Fibroblast of skin of abdomen (primary cell): ENCODE measurements around the gene UGGT1.

Source experiments
- DNase-seq: peaks from one replicate; pipeline ENCODE4 v3.0.0-alpha.2; 2013

Gene UGGT1

GRCh38 chr2:128108166-128108565 is 17.2 kb downstream of the UGGT1 start:
- no peak for DNase-seq

GRCh38 chr2:128109243-128109642 is 18.2 kb downstream of the UGGT1 start:
- no peak for DNase-seq

GRCh38 chr2:128115921-128116623 is 25.1 kb downstream of the UGGT1 start:
- no peak for DNase-seq

- DNase-seq: no peak
Observed at GRCh38 chr2:128134573-128134972, 43.6 kb downstream of the UGGT1 start.

- no peak for DNase-seq
Observed at GRCh38 chr2:128137094-128137616, 46.2 kb downstream of the UGGT1 start.

GRCh38 chr2:128139624-128140023 is 48.6 kb downstream of the UGGT1 start:
- DNase-seq: no peak

GRCh38 chr2:128145651-128146050 is 54.7 kb downstream of the UGGT1 start:
- peak; percentile 6 for DNase-seq

- no peak for DNase-seq
Observed at GRCh38 chr2:128153786-128154185, 62.8 kb downstream of the UGGT1 start.

GRCh38 chr2:128154225-128154624 is 63.2 kb downstream of the UGGT1 start:
- no peak for DNase-seq

GRCh38 chr2:128155970-128156369 is 65.0 kb downstream of the UGGT1 start:
- no peak for DNase-seq

- no peak for DNase-seq
Observed at GRCh38 chr2:128156812-128157211, 65.8 kb downstream of the UGGT1 start.

- no peak for DNase-seq
Observed at GRCh38 chr2:128157644-128158043, 66.6 kb downstream of the UGGT1 start.

- no peak for DNase-seq
Observed at GRCh38 chr2:128158176-128158575, 67.2 kb downstream of the UGGT1 start.

- no peak for DNase-seq
Observed at GRCh38 chr2:128159437-128159836, 68.4 kb downstream of the UGGT1 start.

GRCh38 chr2:128160616-128161275 is 69.7 kb downstream of the UGGT1 start:
- no peak for DNase-seq

GRCh38 chr2:128162266-128162665 is 71.3 kb downstream of the UGGT1 start:
- DNase-seq: no peak

GRCh38 chr2:128164311-128164710 is 73.3 kb downstream of the UGGT1 start:
- DNase-seq: no peak

GRCh38 chr2:128166746-128167353 is 75.8 kb downstream of the UGGT1 start:
- DNase-seq: no peak

- no peak for DNase-seq
Observed at GRCh38 chr2:128169094-128169493, 78.1 kb downstream of the UGGT1 start.

- DNase-seq: no peak
Observed at GRCh38 chr2:128169497-128169896, 78.5 kb downstream of the UGGT1 start.

- no peak for DNase-seq
Observed at GRCh38 chr2:128169933-128170709, 79.1 kb downstream of the UGGT1 start.

GRCh38 chr2:128170776-128171175 is 79.8 kb downstream of the UGGT1 start:
- no peak for DNase-seq

GRCh38 chr2:128172191-128172590 is 81.2 kb downstream of the UGGT1 start:
- no peak for DNase-seq
